CD4-positive, alpha-beta T cell treated with Interleukin-12 subunit alpha and Interleukin-12 subunit beta, for 1 hour (primary cell): ENCODE results near the gene BCAS3.
"Not testable (repeated sequence)": the region's sequence is repeated elsewhere in the genome, so short reads cannot be mapped to it uniquely, and the experiment has no call there.

Experiments
- DNase-seq: peaks from one replicate; pipeline ENCODE4 v3.0.0-alpha.2; 2020

Gene BCAS3

GRCh38 chr17:60748204-60748603 is 70.6 kb downstream of the BCAS3 start:
- DNase-seq: no peak

GRCh38 chr17:60749050-60749449 is 71.4 kb downstream of the BCAS3 start:
- no peak for DNase-seq

DNA sequence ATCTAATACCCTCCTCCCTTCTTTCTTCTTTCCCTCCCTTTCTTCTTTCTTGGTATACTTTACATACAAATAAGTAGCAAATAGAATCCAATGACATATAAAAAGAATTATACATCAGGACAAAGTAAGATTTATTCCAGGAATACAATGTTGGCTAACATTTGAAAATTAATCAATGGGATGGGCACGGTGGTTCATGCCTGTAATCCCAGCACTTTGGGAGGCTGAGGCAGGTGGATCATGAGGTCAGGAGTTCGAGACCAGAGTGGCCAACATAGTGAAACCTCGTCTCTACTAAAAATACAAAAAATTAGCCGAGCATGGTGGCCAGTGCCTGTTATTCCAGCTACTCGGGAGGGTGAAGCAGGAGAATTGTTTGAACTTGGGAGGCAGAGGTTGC is 72.1 kb downstream of the BCAS3 start:
- no peak for DNase-seq

- DNase-seq: no peak
These were observed 73.0 kb downstream of the BCAS3 start for GRCh38 chr17:60750640-60751039.

DNA sequence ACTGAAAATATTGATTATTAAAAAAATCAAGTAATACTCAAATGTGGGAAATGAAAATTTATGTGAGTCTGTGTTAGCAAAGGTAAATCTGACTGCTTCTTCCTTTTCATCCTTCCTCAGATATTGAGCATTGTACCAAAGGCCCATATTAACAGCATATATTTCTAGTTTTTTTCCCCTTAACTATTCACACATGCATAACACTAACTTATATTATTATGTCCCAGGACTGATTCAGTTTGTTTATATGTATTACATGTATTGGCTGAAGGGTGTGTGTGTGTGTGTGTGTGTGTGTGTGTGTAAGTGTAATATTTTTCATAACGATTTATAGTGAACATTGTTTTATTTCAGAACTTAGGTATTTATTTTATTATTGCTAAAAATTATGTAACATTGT is 74.2 kb downstream of the BCAS3 start:
- no peak for DNase-seq

DNA sequence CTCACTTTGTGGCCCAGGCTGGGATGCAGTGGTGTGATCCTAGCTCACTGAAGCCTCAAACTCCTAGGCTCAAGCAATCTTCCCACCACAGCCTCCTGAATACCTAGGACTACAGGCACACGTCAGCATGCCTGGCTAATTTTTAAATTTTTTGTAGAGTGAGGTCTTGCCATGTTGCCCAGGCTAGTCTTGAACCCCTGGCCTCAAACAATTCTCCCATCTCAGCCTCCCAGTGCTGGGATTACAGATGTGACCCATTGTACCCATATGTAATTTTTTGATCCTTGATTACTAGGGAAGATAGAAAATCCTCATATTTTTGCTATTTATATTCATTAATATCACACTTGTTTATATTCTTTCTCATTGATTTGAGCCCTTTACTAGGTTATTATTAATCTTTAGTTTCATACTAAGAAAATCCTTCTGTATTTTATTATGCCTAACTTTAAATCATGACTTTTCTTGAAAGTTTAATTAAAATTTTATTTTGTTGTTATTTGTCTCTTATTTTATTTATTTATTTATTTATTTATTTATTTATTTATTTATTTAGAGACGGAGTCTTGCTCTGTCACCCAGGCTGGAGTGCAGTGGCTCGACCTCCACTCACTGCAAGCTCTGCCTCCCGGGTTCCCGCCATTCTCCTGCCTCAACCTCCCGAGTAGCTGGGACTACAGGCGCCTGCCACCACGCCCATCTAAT is 75.4 kb downstream of the BCAS3 start:
- no peak for DNase-seq

- no peak for DNase-seq
These were observed 76.5 kb downstream of the BCAS3 start for GRCh38 chr17:60754057-60754604.

GRCh38 chr17:60756798-60757197 is 79.1 kb downstream of the BCAS3 start:
- DNase-seq: not testable (repeated sequence)

DNA sequence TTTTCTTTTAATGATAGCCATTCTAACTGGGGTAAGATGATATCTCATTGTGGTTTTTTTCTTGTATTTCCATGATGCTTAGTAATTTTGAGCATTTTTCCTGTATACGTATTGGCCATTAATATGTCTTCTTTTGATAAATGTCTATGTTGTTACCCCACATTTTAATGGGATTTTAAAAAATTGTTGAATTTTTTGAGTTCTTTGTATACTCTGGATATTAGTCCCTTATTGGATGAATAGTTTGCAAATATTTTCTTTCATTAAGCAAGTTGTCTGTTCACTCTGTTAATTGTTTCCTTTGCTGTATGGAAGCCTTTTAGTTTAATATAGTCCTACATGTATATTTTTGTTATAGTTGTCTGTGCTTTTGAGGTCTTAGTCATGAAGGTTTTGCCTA is 79.8 kb downstream of the BCAS3 start:
- no peak for DNase-seq

DNA sequence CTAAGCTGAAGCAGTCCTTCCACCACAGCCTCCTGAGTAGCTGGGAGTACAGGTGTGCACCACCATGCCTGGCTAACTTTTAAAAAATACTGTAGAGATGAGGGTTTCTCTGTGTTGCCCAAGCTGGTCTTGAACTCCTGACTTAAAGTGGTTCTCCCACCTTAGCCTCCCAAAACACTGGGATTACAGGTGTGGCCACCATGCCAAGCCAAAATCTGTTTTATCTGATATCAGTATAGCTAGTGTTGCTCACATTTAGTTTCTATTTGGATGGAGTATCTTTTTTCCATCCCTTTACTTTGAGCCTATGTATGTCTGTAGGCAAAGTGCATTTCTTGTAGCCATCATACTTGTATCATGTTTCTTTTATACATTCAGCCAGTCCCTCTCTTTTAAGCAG is 82.1 kb downstream of the BCAS3 start:
- DNase-seq: no peak

DNA sequence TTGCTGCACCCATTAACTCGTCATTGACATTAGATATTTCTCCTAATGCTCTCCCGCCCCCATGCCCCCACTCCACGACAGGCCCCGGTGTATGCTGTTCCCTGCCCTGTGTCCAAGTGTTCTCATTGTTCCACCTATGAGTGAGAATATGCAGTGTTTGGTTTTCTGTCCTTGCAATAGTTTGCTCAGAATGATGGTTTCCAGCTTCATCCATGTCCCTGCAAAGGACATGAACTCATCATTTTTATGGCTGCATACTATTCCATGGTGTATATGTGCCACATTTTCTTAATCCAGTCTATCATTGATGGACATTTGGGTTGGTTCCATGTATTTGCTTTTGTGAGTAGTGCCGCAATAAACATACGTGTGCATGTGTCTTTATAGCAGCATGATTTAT is 83.7 kb downstream of the BCAS3 start:
- not testable (repeated sequence) for DNase-seq

DNA sequence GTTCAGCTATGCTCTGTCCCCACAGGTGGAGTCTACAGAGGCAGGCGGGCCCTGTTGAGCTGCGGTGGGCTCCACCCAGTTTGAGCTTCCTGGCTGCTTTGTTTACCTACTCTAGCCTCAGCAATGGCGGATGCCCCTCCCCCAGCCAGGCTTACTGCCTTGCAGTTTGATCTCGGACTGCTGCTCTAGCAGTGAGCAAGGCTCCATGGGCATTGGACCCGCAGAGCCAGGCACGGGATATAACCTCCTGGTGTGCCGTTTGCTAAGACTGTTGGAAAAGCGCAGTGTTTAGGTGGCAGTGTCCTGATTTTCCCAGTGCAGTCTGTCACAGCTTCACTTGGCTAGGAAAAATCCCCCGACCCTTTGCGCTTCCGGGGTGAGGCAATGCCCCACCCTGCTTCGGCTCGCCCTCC is 89.1 kb downstream of the BCAS3 start:
- DNase-seq: peak; percentile 1

- no peak for DNase-seq
These were observed 90.2 kb downstream of the BCAS3 start for GRCh38 chr17:60767744-60768308.

DNA sequence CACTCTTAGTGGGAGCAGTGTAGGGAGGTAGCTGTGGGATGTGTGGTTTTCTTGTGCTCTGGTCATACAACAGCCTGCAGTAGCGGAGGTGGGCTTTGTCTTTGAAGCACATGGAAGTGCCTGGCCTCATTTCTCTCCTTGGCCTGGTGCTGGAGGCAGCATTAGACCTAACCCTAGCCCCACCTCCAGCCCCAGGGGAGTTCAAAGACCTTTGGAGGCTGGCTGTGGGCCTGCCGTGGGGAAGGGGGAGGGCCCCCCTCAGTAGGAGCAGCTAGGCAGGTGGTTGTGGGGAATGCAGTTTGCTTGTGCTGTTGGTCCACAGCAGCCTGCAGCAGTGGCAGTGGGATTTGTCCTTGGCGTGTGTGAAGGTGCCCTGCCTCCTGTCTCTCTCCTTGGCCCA is 91.7 kb downstream of the BCAS3 start:
- no peak for DNase-seq

DNA sequence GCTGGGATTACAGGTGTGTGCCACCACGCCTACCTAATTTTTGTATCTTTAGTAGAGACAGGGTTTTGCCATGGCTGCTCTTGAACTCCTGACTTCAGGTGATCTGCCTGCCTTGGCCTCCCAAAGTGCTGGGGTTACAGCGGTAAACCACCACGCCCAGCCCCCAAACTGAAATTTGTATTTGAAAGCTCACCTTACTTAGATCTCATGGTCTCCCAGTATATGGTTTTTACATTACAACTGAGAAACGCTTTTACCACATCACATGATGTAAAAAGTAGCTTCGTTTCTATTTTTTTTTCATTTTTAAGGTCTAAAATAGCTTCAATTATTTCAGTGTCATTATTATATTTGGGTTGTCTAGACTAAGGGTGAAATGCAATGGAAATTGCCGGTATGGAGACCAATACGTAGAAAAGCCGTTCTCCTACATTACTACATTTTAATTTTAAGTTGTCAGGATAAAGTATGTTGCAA is 93.3 kb downstream of the BCAS3 start:
- no peak for DNase-seq

- DNase-seq: not testable (repeated sequence)
These were observed 94.0 kb downstream of the BCAS3 start for GRCh38 chr17:60771621-60772020.

- no peak for DNase-seq
These were observed 95.9 kb downstream of the BCAS3 start for GRCh38 chr17:60773552-60773951.

GRCh38 chr17:60781880-60782412 is 104.3 kb downstream of the BCAS3 start:
- no peak for DNase-seq

GRCh38 chr17:60782742-60783141 is 105.1 kb downstream of the BCAS3 start:
- no peak for DNase-seq

- no peak for DNase-seq
These were observed 112.6 kb downstream of the BCAS3 start for GRCh38 chr17:60790205-60790604.

- no peak for DNase-seq
These were observed 114.7 kb downstream of the BCAS3 start for GRCh38 chr17:60792250-60792898.

GRCh38 chr17:60798576-60798975 is 120.9 kb downstream of the BCAS3 start:
- DNase-seq: no peak

GRCh38 chr17:60802377-60802776 is 124.7 kb downstream of the BCAS3 start:
- no peak for DNase-seq

DNA sequence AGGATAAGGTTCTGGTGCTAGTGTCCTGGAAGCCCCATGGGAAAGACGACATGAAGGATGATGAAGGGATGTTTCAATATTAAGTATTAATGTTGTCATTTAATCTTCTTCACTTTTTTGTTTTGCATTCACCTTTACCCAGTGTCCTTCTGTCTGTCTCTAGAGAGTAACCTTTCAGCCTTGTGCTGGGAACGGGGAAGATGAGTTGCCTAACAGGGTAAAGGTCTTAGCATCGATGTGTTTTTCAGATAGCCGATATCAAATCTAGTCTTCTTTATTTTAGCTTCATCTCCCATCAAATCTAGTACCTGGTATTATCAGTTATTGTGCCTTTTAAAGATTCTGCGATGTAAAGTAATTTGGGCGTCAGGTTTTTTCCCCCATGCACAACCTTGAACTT is 125.4 kb downstream of the BCAS3 start:
- no peak for DNase-seq
